Measurements from ENCODE around the gene DNASE2.
"Not testable (repeated sequence)": the region's sequence is repeated elsewhere in the genome, so short reads cannot be mapped to it uniquely, and the experiment has no call there.

DNASE2 gene

GRCh38 chr19:12865746-12866415 lies 15.4 kb downstream of the DNASE2 start:
- in situ Hi-C loops (cut with MboI; ENCODE audit: low sequenced_read_pairs) = no loop called here

GRCh38 chr19:12864721-12865715 lies 16.2 kb downstream of the DNASE2 start:
- in situ Hi-C loops (cut with MboI; ENCODE audit: low sequenced_read_pairs) = no loop called here

GRCh38 chr19:12864143-12864542 lies 17.1 kb downstream of the DNASE2 start:
- in situ Hi-C loops (cut with MboI; ENCODE audit: low sequenced_read_pairs) = no loop called here

- in situ Hi-C loops (cut with MboI; ENCODE audit: low sequenced_read_pairs) = no loop called here
Measured at GRCh38 chr19:12859546-12859945, 21.7 kb downstream of the DNASE2 start.

- in situ Hi-C loops (cut with MboI; ENCODE audit: low sequenced_read_pairs) = no loop called here
Measured at GRCh38 chr19:12858041-12858928, 23.0 kb downstream of the DNASE2 start.

GRCh38 chr19:12856653-12857052 lies 24.6 kb downstream of the DNASE2 start:
- in situ Hi-C loops (cut with MboI; ENCODE audit: low sequenced_read_pairs) = no loop called here

- in situ Hi-C loops (cut with MboI; ENCODE audit: low sequenced_read_pairs) = no loop called here
Measured at GRCh38 chr19:12847159-12848139, 33.8 kb downstream of the DNASE2 start.

- in situ Hi-C loops (cut with MboI; ENCODE audit: low sequenced_read_pairs) = not testable (repeated sequence)
Measured at GRCh38 chr19:12846613-12847012, 34.6 kb downstream of the DNASE2 start.

GRCh38 chr19:12843999-12844732 lies 37.1 kb downstream of the DNASE2 start:
- in situ Hi-C loops (cut with MboI; ENCODE audit: low sequenced_read_pairs) = no loop called here

GRCh38 chr19:12843328-12843727 lies 37.9 kb downstream of the DNASE2 start:
- in situ Hi-C loops (cut with MboI; ENCODE audit: low sequenced_read_pairs) = no loop called here

- in situ Hi-C loops (cut with MboI; ENCODE audit: low sequenced_read_pairs) = no loop called here
Measured at GRCh38 chr19:12842511-12842910, 38.7 kb downstream of the DNASE2 start.

- in situ Hi-C loops (cut with MboI; ENCODE audit: low sequenced_read_pairs) = no loop called here
Measured at GRCh38 chr19:12841094-12841493, 40.2 kb downstream of the DNASE2 start.

GRCh38 chr19:12840091-12841079 lies 40.9 kb downstream of the DNASE2 start:
- in situ Hi-C loops (cut with MboI; ENCODE audit: low sequenced_read_pairs) = no loop called here

GRCh38 chr19:12838886-12839756 lies 42.1 kb downstream of the DNASE2 start:
- in situ Hi-C loops (cut with MboI; ENCODE audit: low sequenced_read_pairs) = no loop called here

- in situ Hi-C loops (cut with MboI; ENCODE audit: low sequenced_read_pairs) = no loop called here
Measured at GRCh38 chr19:12838182-12838885, 42.9 kb downstream of the DNASE2 start, which contains the start of gene MAST1. Gene MAST1, plus strand, starts transcription at chr19:12838515. Its CDS starts 58 bp downstream, at chr19:12838573.

GRCh38 chr19:12837225-12837624 lies 44.0 kb downstream of the DNASE2 start:
- in situ Hi-C loops (cut with MboI; ENCODE audit: low sequenced_read_pairs) = no loop called here
